RWPE2 (cell line): Measurements from ENCODE around the gene RALGAPA2.

Experiments used
- ATAC-seq: fragments of 200-7000 bp; cut with Tn5 transposase; 3 replicates; pipeline ENCODE4 v1.9.1; 2021; ENCODE audit warnings: low read depth
- DNase-seq: peaks from one replicate; pipeline ENCODE4 v3.0.0-alpha.2; 2020; ENCODE audit warnings: low spot score
- H3K27ac ChIP-seq: fragments of 450-650 bp; 2 replicates; pipeline ENCODE4 v1.5.1; 2017; ENCODE audit warnings: mild to moderate bottlenecking; ENCODE audit not compliant: poor library complexity, severe bottlenecking
- H3K27me3 ChIP-seq: fragments of 250-450 bp; sonication (Bioruptor Pico); 2 replicates; pipeline ENCODE4 v1.5.1; 2021; ENCODE audit warnings: mild to moderate bottlenecking, moderate library complexity; ENCODE audit not compliant: insufficient read depth, poor library complexity, severe bottlenecking
- H3K36me3 ChIP-seq: fragments of 250-450 bp; sonication (Bioruptor Pico); 2 replicates; pipeline ENCODE4 v1.5.1; 2020; ENCODE audit warnings: low read depth, mild to moderate bottlenecking, moderate library complexity
- H3K4me1 ChIP-seq: fragments of 250-450 bp; sonication (Bioruptor Pico); 2 replicates; pipeline ENCODE4 v1.5.1; 2021; ENCODE audit warnings: mild to moderate bottlenecking, moderate library complexity; ENCODE audit not compliant: insufficient read depth, poor library complexity, severe bottlenecking
- H3K4me3 ChIP-seq: fragments of 250-450 bp; sonication (Bioruptor Pico); 2 replicates; pipeline ENCODE4 v1.5.1; 2021; ENCODE audit warnings: mild to moderate bottlenecking, moderate library complexity; ENCODE audit not compliant: severe bottlenecking
- H3K9me3 ChIP-seq: fragments of 250-450 bp; sonication (Bioruptor Pico); 2 replicates; pipeline ENCODE4 v1.5.1; 2021; ENCODE audit warnings: mild to moderate bottlenecking, moderate library complexity; ENCODE audit not compliant: severe bottlenecking
- TF ChIP-seq, protein P1 (sequence below): fragments of 450-650 bp; IDR thresholded peaks from one replicate; pipeline ENCODE4 v1.5.1; 2017; ENCODE audit warnings: mild to moderate bottlenecking, moderate library complexity; ENCODE audit not compliant: poor library complexity, severe bottlenecking

RALGAPA2 gene

GRCh38 chr20:20741087-20742045, 28.9 kb upstream of the RALGAPA2 start:
- Histone ChIP-seq H3K9me3 (no peaks in the 10 kb centered on the region), H3K36me3 (no peaks in the 10 kb centered on the region), H3K4me3 (no peak overlapping the region), H3K27me3 (no peaks in the 10 kb centered on the region), H3K27ac (no peak overlapping the region), H3K4me1 (no peaks in the 10 kb centered on the region)
- DNase-seq = no peak
- no peak for ATAC-seq
- TF ChIP-seq, protein P1, sequence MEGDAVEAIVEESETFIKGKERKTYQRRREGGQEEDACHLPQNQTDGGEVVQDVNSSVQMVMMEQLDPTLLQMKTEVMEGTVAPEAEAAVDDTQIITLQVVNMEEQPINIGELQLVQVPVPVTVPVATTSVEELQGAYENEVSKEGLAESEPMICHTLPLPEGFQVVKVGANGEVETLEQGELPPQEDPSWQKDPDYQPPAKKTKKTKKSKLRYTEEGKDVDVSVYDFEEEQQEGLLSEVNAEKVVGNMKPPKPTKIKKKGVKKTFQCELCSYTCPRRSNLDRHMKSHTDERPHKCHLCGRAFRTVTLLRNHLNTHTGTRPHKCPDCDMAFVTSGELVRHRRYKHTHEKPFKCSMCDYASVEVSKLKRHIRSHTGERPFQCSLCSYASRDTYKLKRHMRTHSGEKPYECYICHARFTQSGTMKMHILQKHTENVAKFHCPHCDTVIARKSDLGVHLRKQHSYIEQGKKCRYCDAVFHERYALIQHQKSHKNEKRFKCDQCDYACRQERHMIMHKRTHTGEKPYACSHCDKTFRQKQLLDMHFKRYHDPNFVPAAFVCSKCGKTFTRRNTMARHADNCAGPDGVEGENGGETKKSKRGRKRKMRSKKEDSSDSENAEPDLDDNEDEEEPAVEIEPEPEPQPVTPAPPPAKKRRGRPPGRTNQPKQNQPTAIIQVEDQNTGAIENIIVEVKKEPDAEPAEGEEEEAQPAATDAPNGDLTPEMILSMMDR = no peak

GRCh38 chr20:20740541-20740940, 28.1 kb upstream of the RALGAPA2 start:
- H3K9me3 ChIP-seq = no peaks in the 10 kb centered on the region
- H3K4me1 ChIP-seq = no peaks in the 10 kb centered on the region
- TF ChIP-seq, protein P1 = no peak
- no peaks in the 10 kb centered on the region for H3K36me3 ChIP-seq
- ATAC-seq (no peak), DNase-seq (no peak)
- no peak overlapping the region for H3K4me3 ChIP-seq
- no peak overlapping the region for H3K27ac ChIP-seq
- no peaks in the 10 kb centered on the region for H3K27me3 ChIP-seq

- DNase-seq (no peak), ATAC-seq (no peak)
- Histone ChIP-seq H3K27me3 (no peaks in the 10 kb centered on the region), H3K36me3 (no peaks in the 10 kb centered on the region), H3K4me1 (peaks cover 3% of the 10 kb centered on the region), H3K27ac (no peak overlapping the region), H3K4me3 (no peak overlapping the region), H3K9me3 (no peaks in the 10 kb centered on the region)
- TF ChIP-seq, protein P1 = no peak
Measured at GRCh38 chr20:20737158-20737557, 24.7 kb upstream of the RALGAPA2 start.

GRCh38 chr20:20736303-20736702, 23.9 kb upstream of the RALGAPA2 start:
- DNase-seq (no peak), ATAC-seq (no peak)

More at GRCh38 chr20:20736303-20736702, 23.9 kb upstream of the RALGAPA2 start:
- Histone ChIP-seq H3K27ac (no peak overlapping the region), H3K27me3 (no peaks in the 10 kb centered on the region), H3K36me3 (no peaks in the 10 kb centered on the region), H3K4me3 (no peak overlapping the region), H3K4me1 (peaks cover 11% of the 10 kb centered on the region), H3K9me3 (no peaks in the 10 kb centered on the region)
- TF ChIP-seq, protein P1 = no peak
